Measurements from ENCODE around the gene FNDC3B.

The FNDC3B gene

DNA sequence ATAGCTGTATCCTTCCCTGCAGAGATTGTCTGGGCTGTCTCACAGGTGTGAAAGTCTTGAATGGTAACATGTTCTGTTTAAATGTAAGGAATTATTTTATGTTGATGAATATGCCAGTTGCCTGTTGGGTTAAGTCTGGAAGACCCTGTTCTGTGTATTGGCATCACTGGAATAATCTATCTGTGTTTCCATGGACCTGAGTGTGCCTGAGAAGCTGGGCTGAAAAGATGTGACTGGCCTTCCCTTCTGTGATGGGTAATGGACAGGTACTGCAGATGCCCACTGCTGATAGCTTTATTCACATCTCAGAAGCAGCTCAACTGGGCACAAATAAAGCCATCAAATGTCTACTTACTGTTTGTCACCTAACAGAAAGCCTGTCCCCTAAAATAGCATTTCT is 196.3 kb downstream of the FNDC3B start:
- no peaks in the 10 kb centered on the region for H3F3A ChIP-seq (ENCODE audit: insufficient read depth, low read length)
- TF ChIP-seq EZH2phosphoT487 (IDR thresholded peaks at IDR 0.05; ENCODE audit: low read length), result no peak

DNA sequence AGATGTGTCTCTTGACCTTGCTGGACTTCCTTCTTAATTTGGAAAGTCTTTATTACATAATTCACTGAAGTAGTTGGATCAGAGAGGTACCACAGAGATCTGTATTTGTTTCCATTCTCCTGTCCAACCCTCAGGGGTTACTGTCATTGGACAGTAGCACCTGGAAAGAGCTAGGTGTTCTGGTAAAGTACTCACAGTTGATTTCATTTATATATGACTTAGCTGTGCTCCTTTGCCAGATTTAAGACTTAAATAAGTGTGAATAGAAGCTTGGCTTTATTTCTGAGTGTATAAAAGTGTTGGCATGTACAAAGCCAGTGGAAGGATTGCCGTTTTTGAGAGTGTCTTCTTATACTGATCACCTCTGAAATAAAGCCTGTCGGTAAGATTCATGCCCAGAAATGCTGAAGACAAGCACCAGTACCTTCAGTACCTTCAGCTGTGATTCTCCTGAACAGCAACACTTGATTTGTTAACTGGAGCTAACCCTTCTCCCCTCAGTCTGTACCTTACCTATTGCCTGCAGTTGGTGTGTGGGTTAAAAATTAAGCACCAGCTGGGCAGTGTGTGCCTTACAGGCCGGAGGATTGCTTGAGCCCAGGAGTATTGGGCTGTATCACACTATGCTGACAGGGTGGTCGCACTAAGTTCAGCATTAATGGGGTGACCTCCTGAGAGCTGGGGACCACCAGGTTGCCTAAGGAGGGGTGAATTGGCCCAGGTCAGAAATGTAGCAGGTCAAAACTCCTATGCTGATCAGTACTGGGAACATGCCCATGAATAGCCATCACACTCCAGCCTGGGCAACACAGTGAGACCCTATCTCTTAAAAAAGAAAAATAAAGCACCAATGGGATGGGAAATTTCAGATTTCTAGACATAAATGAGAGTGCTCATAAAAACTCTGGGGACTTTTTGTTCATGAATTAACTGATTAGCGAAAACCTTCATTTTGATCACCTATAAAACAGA is 197.7 kb downstream of the FNDC3B start:
- 0 out of 2 replicates have a peak, but pooled peaks cover 5% of the 10 kb centered on the region for H4K20me1 ChIP-seq (ENCODE audit: insufficient read depth, low read length)
- H3K4me1 ChIP-seq (ENCODE audit: low read length), result no peaks in the 10 kb centered on the region
- no peaks in the 10 kb centered on the region for H3K27me3 ChIP-seq (replicated peaks; ENCODE audit: insufficient read depth, low read length)
- peaks cover 90% of the 10 kb centered on the region for H3K79me2 ChIP-seq (ENCODE audit: low read length)
- H3K4me3 ChIP-seq (ENCODE audit: low read length), result no peak overlapping the region
- no peak overlapping the region for H2AFZ ChIP-seq (ENCODE audit: low read length)
- H3K9ac ChIP-seq (ENCODE audit: low read length), result no peak overlapping the region
- H3F3A ChIP-seq (ENCODE audit: insufficient read depth, low read length), result no peaks in the 10 kb centered on the region
- H3K36me3 ChIP-seq (replicated peaks; ENCODE audit: insufficient read depth, low read length), result peaks cover 7% of the 10 kb centered on the region; the same call in 1 of the 2 replicates
- H3K4me2 ChIP-seq (ENCODE audit: low read depth, low read length), result no peak overlapping the region
- no peak overlapping the region for H3K27ac ChIP-seq (ENCODE audit: low read length)
- DNase-seq, result no peak
- no peaks in the 10 kb centered on the region for H3K9me3 ChIP-seq (replicated peaks; ENCODE audit: insufficient read depth, low read length)
- H3K9me2 ChIP-seq (replicated peaks; ENCODE audit: insufficient read depth, low read length), result no peaks in the 10 kb centered on the region
- no peak for TF ChIP-seq EZH2phosphoT487 (IDR thresholded peaks at IDR 0.05; ENCODE audit: low read length)
- TF ChIP-seq, protein P1, sequence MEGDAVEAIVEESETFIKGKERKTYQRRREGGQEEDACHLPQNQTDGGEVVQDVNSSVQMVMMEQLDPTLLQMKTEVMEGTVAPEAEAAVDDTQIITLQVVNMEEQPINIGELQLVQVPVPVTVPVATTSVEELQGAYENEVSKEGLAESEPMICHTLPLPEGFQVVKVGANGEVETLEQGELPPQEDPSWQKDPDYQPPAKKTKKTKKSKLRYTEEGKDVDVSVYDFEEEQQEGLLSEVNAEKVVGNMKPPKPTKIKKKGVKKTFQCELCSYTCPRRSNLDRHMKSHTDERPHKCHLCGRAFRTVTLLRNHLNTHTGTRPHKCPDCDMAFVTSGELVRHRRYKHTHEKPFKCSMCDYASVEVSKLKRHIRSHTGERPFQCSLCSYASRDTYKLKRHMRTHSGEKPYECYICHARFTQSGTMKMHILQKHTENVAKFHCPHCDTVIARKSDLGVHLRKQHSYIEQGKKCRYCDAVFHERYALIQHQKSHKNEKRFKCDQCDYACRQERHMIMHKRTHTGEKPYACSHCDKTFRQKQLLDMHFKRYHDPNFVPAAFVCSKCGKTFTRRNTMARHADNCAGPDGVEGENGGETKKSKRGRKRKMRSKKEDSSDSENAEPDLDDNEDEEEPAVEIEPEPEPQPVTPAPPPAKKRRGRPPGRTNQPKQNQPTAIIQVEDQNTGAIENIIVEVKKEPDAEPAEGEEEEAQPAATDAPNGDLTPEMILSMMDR (IDR thresholded peaks at IDR 0.05; ENCODE audit: low read length), result no peak
- TF ChIP-seq EZH2 (optimal IDR thresholded peaks at IDR 0.05; ENCODE audit: low read depth, low read length), result no peak

More for the DNA sequence above, 196.3 kb downstream of the FNDC3B start:
- 0 out of 2 replicates have a peak, but pooled peaks cover 5% of the 10 kb centered on the region for H4K20me1 ChIP-seq (ENCODE audit: insufficient read depth, low read length)
- H3K9me2 ChIP-seq (replicated peaks; ENCODE audit: insufficient read depth, low read length), result no peaks in the 10 kb centered on the region
- H2AFZ ChIP-seq (ENCODE audit: low read length), result no peak overlapping the region
- no peak overlapping the region for H3K4me3 ChIP-seq (ENCODE audit: low read length)
- no peaks in the 10 kb centered on the region for H3K4me1 ChIP-seq (ENCODE audit: low read length)
- H3K79me2 ChIP-seq (ENCODE audit: low read length), result peaks cover 92% of the 10 kb centered on the region
- no peak for DNase-seq
- H3K27me3 ChIP-seq (replicated peaks; ENCODE audit: insufficient read depth, low read length), result no peaks in the 10 kb centered on the region
- no peak overlapping the region for H3K9ac ChIP-seq (ENCODE audit: low read length)
- H3K36me3 ChIP-seq (replicated peaks; ENCODE audit: insufficient read depth, low read length), result peaks cover 3% of the 10 kb centered on the region
- H3K4me2 ChIP-seq (ENCODE audit: low read depth, low read length), result no peak overlapping the region
- no peaks in the 10 kb centered on the region for H3K9me3 ChIP-seq (replicated peaks; ENCODE audit: insufficient read depth, low read length)
- H3K27ac ChIP-seq (ENCODE audit: low read length), result no peak overlapping the region

DNA sequence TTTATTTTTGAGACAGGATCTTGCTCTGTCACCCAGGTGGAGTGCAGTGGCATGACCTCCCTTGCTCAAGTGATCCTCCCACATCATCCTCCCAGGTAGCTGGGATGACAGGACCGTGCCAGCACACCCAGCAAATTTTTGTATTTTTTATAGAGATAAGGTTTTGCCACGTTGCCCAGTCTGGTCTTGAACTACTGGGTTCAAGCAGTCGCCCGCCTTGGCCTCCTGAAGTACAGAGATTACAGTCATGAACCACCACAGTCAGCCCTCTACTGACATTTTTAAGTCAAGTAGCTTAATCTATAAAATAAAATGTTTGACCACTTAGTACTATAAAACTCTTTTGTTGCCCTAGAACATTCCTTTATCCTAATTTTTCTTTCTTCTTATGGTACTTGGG is 198.8 kb downstream of the FNDC3B start:
- H3K27ac ChIP-seq (ENCODE audit: low read length), result no peak overlapping the region
- no peaks in the 10 kb centered on the region for H3K4me1 ChIP-seq (ENCODE audit: low read length)
- H3K4me2 ChIP-seq (ENCODE audit: low read depth, low read length), result no peak overlapping the region
- H4K20me1 ChIP-seq (ENCODE audit: insufficient read depth, low read length), result 0 out of 2 replicates have a peak, but pooled peaks cover 5% of the 10 kb centered on the region
- no peak overlapping the region for H3K9ac ChIP-seq (ENCODE audit: low read length)
- TF ChIP-seq, protein P1 (IDR thresholded peaks at IDR 0.05; ENCODE audit: low read length), result no peak
- TF ChIP-seq EZH2 (optimal IDR thresholded peaks at IDR 0.05; ENCODE audit: low read depth, low read length), result no peak
- TF ChIP-seq EZH2phosphoT487 (IDR thresholded peaks at IDR 0.05; ENCODE audit: low read length), result no peak
- no peaks in the 10 kb centered on the region for H3K9me2 ChIP-seq (replicated peaks; ENCODE audit: insufficient read depth, low read length)
- H3K9me3 ChIP-seq (replicated peaks; ENCODE audit: insufficient read depth, low read length), result no peaks in the 10 kb centered on the region
- H3K4me3 ChIP-seq (ENCODE audit: low read length), result no peak overlapping the region
- H3K79me2 ChIP-seq (ENCODE audit: low read length), result peaks cover 89% of the 10 kb centered on the region
- DNase-seq, result no peak
- no peaks in the 10 kb centered on the region for H3K27me3 ChIP-seq (replicated peaks; ENCODE audit: insufficient read depth, low read length)
- no peaks in the 10 kb centered on the region for H3F3A ChIP-seq (ENCODE audit: insufficient read depth, low read length)
- peaks cover 11% of the 10 kb centered on the region; the same call in 1 of the 2 replicates for H3K36me3 ChIP-seq (replicated peaks; ENCODE audit: insufficient read depth, low read length)
- H2AFZ ChIP-seq (ENCODE audit: low read length), result no peak overlapping the region
